SJCRH30 (cell line): ENCODE measurements around the gene FAM98C. TPM values are rescaled to one million over a fixed set of nuclear protein-coding genes. Genes with fewer than 3 reads are reported as not detected.

Source experiments
- DNase-seq, 2 experiments: peaks; one replicate each; pipeline ENCODE4 v3.0.0-alpha.2; 2015 to 2020
- H3K27ac ChIP-seq: fragments of 250-450 bp; sonication (Bioruptor Pico); 2 replicates; pipeline ENCODE4 v1.5.1; 2020; ENCODE audit warnings: mild to moderate bottlenecking, moderate library complexity
- H3K27me3 ChIP-seq: fragments of 250-450 bp; sonication (Bioruptor Pico); 2 replicates; pipeline ENCODE4 v1.5.1; 2020; ENCODE audit warnings: mild to moderate bottlenecking, moderate library complexity
- H3K36me3 ChIP-seq: fragments of 250-450 bp; sonication (Bioruptor Pico); 2 replicates; pipeline ENCODE4 v1.5.1; 2020; ENCODE audit warnings: mild to moderate bottlenecking, moderate library complexity
- H3K4me1 ChIP-seq: fragments of 250-450 bp; sonication (Bioruptor Pico); 2 replicates; pipeline ENCODE4 v1.5.1; 2020; ENCODE audit warnings: mild to moderate bottlenecking, moderate library complexity
- H3K4me3 ChIP-seq: fragments of 250-450 bp; sonication (Bioruptor Pico); 2 replicates; pipeline ENCODE4 v1.5.1; 2020; ENCODE audit warnings: mild to moderate bottlenecking, moderate library complexity
- H3K9me3 ChIP-seq: fragments of 250-450 bp; sonication (Bioruptor Pico); replicated peaks from 2 replicates; pipeline ENCODE4 v1.5.1; 2020; ENCODE audit warnings: mild to moderate bottlenecking, moderate library complexity
- total RNA-seq: library from RNA; depleted of rRNA; stranded (reverse); fragments of >200 nt; shearing (Covaris generic); gene quantifications from 2 replicates; pipeline ENCODE4 v1.2.3, GENCODE V29; 2014

The FAM98C gene
- total RNA-seq, 1 experiment from 2014 or later: 4.6 TPM

DNA sequence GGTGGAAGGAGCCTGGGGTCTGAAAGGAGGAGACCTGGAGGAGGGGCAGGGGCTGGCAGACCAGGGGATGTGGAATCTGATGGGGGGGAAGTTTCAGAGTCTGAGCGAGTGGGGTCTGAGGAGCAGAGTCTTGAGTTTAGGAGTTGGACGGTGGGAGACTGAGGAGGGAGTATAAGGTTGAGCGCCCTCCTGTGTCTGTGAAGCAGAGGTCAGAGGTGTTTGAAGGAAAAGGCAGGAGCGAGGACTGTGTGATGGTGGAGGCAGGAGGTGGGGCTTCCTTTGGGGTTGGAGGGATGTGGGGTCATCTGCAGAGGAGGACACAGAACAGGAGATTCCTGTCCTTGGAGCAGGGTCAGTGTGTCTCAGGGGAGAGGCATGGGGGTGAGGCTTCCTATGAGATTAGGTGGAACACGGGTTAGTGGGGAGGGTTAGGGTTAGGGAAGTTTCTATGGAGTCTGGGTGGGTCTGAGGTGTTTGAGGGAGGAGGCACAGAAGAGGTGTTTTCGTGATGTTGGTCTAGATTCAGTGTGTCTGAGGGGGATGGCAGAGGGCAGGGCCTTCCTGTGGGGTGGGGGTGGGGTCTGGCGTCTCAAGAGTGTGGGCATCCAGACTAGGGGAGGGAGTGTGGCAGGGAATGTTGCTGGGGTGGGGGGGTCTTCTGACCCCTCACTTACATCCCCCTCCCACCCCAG is 38.9 kb downstream of the FAM98C start:
- Histone ChIP-seq H3K4me1 (no peaks in the 10 kb centered on the region), H3K36me3 (peaks cover 43% of the 10 kb centered on the region), H3K27ac (no peak overlapping the region), H3K27me3 (no peaks in the 10 kb centered on the region), H3K4me3 (no peak overlapping the region), H3K9me3 (no peaks in the 10 kb centered on the region)
- DNase-seq: no peak

DNA sequence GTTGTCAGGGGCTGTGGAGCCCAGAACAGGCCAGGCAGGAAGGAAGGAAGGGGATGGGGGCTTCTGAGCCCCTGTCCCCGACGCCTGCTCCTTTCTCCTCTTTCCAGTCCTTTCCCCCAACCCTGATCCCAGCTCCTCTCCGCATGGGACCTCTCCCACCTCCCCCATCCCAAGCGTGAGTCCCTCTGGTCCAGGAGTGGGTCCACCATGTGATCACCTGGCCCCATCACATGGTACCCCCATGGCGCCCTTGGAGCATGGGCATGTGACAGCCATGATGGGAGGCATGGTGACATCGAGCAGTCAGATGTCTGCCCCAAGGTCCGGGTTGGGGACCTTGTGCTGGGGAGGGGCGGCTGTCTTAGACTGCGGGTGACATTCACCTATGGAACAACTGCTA is 39.8 kb downstream of the FAM98C start:
- Histone ChIP-seq H3K9me3 (no peaks in the 10 kb centered on the region), H3K27me3 (no peaks in the 10 kb centered on the region), H3K4me1 (no peaks in the 10 kb centered on the region), H3K27ac (no peak overlapping the region), H3K36me3 (peaks cover 42% of the 10 kb centered on the region), H3K4me3 (no peak overlapping the region)
- DNase-seq: no peak

DNA sequence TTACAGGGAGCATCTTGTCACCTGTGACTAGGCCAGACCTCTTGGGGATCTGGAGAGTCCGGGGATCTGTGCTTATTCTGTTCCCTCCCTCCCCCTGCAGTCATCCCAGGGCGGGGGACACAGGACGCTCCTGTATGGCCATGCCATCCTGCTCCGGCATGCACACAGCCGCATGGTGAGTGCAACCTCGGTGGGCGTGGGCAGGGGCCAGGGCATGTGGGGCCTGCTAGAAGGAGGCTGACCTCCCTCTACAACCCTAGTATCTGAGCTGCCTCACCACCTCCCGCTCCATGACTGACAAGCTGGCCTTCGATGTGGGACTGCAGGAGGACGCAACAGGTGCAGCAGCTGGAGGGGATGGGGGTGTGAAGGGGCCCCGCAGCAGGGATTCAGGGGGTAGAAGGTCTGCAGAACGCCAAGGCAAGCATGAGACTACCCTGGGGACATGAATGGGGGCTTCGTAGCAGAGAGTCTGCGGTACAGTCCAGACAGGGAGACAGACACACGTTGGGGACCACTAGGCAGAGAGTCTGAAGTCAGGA is 40.6 kb downstream of the FAM98C start:
- Histone ChIP-seq H3K4me3 (no peak overlapping the region), H3K27ac (no peak overlapping the region), H3K9me3 (no peaks in the 10 kb centered on the region), H3K4me1 (no peaks in the 10 kb centered on the region), H3K36me3 (peaks cover 45% of the 10 kb centered on the region), H3K27me3 (no peaks in the 10 kb centered on the region)
- DNase-seq: peak in 1 of 2 experiments; percentile 22

DNA sequence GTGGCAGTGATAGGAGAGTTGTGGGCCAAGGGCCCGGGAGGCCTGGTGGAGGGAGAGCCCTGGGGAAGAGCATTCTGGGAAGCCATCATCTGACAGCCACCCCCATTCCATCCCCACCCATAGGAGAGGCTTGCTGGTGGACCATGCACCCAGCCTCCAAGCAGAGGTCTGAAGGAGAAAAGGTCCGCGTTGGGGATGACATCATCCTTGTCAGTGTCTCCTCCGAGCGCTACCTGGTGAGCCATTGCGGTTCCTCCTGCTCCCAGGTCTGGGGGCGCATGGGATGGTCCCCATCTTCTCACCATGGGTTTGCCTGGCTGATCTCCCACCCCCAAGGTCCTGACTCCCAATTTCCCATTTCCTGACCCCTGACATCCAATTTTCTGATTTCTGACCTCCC is 41.1 kb downstream of the FAM98C start:
- Histone ChIP-seq H3K27ac (no peak overlapping the region), H3K36me3 (peaks cover 47% of the 10 kb centered on the region), H3K4me1 (no peaks in the 10 kb centered on the region), H3K4me3 (no peak overlapping the region), H3K27me3 (no peaks in the 10 kb centered on the region), H3K9me3 (no peaks in the 10 kb centered on the region)
- no peak for DNase-seq

DNA sequence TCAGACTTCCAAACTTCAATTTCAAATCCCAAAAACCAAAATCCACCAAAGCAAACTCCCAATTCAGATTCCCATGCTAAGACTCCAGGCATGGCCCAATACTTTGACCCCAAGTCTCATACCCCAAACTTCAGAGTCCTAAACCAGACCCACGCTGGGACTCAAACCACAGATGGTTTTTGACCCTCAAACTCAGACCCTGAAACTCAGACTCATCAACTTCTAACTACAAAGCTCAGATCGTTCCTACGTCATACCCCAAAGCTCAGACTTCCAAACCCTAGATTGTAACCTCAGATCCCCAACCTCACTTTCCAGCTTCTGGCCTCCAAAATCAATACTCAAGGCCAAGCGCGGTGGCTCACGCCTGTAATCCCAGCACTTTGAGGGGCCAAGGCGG is 42.5 kb downstream of the FAM98C start:
- H3K27ac ChIP-seq: no peak overlapping the region
- peaks cover 60% of the 10 kb centered on the region for H3K36me3 ChIP-seq
- no peaks in the 10 kb centered on the region for H3K4me1 ChIP-seq
- no peaks in the 10 kb centered on the region for H3K9me3 ChIP-seq
- no peaks in the 10 kb centered on the region for H3K27me3 ChIP-seq
- no peak for DNase-seq
- no peak overlapping the region for H3K4me3 ChIP-seq

DNA sequence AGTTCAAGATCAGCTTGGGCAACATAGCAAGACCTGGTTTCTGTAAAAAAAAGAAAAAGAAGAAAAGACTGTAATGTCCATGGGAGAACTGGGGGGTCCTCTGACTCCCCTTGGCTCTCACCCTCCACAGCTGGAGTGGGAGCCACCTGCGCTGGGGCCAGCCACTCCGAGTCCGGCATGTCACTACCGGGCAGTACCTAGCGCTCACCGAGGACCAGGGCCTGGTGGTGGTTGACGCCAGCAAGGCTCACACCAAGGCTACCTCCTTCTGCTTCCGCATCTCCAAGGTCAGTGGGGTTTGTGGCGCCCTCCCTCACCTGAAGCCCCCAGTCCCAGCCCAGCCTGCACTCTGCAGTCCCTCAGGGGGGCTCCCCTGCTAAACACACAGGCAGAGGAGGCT is 45.3 kb downstream of the FAM98C start:
- H3K4me1 ChIP-seq: no peaks in the 10 kb centered on the region
- peaks cover 81% of the 10 kb centered on the region for H3K36me3 ChIP-seq
- DNase-seq: no peak
- no peak overlapping the region for H3K27ac ChIP-seq
- H3K27me3 ChIP-seq: no peaks in the 10 kb centered on the region
- no peaks in the 10 kb centered on the region for H3K9me3 ChIP-seq
- H3K4me3 ChIP-seq: no peak overlapping the region

DNA sequence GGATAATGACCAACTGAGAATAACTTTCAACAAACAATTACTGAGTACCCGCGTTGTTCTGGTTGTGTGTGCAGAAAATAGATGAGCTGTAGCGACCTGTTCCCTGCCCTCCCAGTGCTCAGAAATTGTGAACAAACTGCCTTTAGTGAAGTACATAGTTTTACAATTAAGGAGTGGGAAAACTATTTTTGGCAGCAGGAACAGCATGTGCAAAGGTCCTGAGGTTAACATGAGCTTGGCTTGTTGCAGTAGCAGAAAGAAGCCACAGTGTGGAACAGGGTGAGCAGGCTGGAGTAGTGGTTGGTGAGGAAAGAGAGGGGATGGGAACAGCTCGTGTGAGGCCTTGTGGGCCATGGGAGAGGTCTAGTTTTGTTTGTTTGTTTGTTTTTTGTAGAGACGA is 46.6 kb downstream of the FAM98C start:
- no peak overlapping the region for H3K4me3 ChIP-seq
- H3K27me3 ChIP-seq: no peaks in the 10 kb centered on the region
- no peak overlapping the region for H3K27ac ChIP-seq
- H3K36me3 ChIP-seq: peaks cover 82% of the 10 kb centered on the region
- no peaks in the 10 kb centered on the region for H3K9me3 ChIP-seq
- H3K4me1 ChIP-seq: no peaks in the 10 kb centered on the region
- no peak for DNase-seq

DNA sequence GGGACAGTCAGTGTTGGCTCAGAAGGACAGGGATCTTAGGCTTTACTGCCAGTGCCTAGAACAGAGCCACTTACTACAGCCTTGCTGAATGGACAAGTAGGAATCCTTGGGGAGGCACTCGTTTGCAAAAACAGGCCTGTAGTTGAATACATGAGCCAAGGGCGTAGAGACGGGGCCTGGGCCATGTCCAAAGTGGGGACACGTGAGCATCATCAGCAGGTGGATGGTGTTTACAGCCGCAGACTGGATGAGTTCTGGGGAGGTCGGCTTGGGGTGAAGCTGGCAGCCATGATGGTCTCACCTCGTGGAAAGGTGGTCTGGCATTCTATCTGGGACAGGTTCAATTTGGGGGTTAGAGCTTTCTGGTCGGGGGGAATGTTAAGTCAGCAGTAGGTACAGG is 48.1 kb downstream of the FAM98C start:
- DNase-seq: no peak
- no peaks in the 10 kb centered on the region for H3K4me1 ChIP-seq
- H3K4me3 ChIP-seq: no peak overlapping the region
- H3K27ac ChIP-seq: no peak overlapping the region
- H3K9me3 ChIP-seq: no peaks in the 10 kb centered on the region
- peaks cover 82% of the 10 kb centered on the region for H3K36me3 ChIP-seq
- no peaks in the 10 kb centered on the region for H3K27me3 ChIP-seq

DNA sequence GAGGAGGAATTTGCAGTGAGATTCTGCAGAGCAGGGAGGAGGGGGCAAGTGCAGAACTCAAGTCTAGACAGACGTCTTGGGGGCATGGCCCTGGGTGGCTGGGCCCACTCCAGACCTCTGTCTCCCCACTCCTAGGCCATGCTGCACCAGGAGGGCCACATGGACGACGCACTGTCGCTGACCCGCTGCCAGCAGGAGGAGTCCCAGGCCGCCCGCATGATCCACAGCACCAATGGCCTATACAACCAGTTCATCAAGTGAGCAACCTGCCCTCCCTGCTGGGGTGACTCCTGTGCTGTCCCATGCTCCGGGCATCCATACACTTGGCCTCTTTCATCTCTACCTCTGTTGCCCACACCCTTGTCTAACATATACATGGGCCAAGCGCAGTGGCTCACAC is 48.7 kb downstream of the FAM98C start:
- peaks cover 83% of the 10 kb centered on the region for H3K36me3 ChIP-seq
- no peaks in the 10 kb centered on the region for H3K9me3 ChIP-seq

DNA sequence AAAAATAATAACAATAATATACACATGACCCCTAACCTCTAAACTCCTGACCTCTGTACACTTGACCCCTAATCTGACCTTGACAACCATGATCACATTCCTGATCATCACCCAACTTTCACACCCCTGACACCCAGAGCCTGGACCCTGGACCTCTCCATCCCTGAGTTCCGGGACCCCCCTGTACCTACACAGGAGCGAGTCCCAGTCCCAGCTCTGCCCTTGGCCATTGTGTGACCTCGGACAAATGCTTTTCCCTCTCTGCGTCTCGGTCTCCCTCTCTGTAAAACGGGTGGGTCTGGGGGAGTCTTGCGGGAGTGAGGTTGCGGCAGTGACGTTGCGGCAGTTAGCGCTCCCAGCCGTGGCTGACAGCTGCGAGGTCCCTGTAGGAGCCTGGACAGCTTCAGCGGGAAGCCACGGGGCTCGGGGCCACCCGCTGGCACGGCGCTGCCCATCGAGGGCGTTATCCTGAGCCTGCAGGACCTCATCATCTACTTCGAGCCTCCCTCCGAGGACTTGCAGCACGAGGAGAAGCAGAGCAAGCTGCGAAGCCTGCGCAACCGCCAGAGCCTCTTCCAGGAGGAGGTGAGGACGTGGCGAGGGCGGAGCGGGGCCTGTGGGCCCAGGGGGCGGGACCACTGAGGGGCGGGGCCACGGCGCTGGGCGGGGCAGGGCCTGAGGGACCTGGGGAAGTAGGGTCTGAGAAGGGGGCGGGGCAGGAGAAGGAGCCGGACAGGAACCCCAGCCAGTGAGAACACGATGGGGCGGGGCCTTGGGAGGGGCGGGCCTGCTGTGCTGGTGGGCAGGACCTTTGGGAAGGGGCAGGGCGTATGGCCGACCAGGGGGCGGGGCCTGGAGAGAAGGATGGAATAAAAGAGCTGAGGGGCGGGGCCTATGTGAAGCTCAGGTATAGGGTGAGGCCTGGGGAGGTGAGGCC is 49.8 kb downstream of the FAM98C start:
- H3K27me3 ChIP-seq: no peaks in the 10 kb centered on the region
- DNase-seq: peak; percentile 74 to 86
- no peaks in the 10 kb centered on the region for H3K9me3 ChIP-seq
- H3K36me3 ChIP-seq: peaks cover 83% of the 10 kb centered on the region
- no peak overlapping the region for H3K4me3 ChIP-seq
- no peak overlapping the region for H3K27ac ChIP-seq
- no peaks in the 10 kb centered on the region for H3K4me1 ChIP-seq

More for the DNA sequence above, 48.7 kb downstream of the FAM98C start:
- Histone ChIP-seq H3K4me3 (no peak overlapping the region), H3K27ac (no peak overlapping the region), H3K27me3 (no peaks in the 10 kb centered on the region), H3K4me1 (no peaks in the 10 kb centered on the region)
- no peak for DNase-seq

DNA sequence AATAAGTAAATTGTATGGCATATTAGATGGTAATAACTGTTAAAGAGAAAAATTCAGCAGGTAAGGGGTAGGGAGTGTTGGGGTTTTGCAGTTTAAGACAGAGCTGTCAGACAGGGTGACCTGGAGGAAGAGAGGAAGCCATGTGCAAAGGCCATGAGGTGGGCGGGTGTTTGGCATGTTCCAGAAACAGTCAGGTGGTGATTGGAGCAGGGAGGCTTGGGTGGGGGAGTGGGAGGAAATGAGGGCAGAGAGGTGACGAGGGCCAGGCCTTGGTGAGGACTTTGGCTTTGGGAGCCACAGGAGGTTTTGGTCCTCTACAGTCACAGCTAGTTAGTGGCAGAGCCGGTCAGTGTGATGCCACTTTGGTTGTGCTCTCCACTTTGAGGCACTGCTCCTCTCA is 50.7 kb downstream of the FAM98C start:
- Histone ChIP-seq H3K4me3 (no peak overlapping the region), H3K27ac (no peak overlapping the region), H3K9me3 (no peaks in the 10 kb centered on the region), H3K4me1 (no peaks in the 10 kb centered on the region), H3K27me3 (no peaks in the 10 kb centered on the region), H3K36me3 (peaks cover 89% of the 10 kb centered on the region)
- DNase-seq: no peak

DNA sequence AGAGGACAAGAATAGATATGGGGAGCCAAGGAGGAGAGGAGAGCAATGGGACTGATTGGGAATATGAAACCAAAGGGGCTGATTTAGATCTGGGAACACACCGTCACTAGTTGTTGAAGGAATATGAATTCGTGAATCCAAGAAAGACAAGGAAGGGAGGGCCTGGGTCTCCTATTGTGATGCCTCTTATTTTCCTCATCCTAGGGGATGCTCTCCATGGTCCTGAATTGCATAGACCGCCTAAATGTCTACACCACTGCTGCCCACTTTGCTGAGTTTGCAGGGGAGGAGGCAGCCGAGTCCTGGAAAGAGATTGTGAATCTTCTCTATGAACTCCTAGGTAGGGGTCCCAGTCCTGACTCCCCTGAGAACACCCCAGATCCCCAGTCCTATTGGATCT is 52.1 kb downstream of the FAM98C start:
- Histone ChIP-seq H3K27me3 (no peaks in the 10 kb centered on the region), H3K4me3 (no peak overlapping the region), H3K4me1 (no peaks in the 10 kb centered on the region), H3K9me3 (no peaks in the 10 kb centered on the region), H3K27ac (no peak overlapping the region), H3K36me3 (peaks cover 89% of the 10 kb centered on the region)
- peak in 1 of 2 experiments; percentile 57 for DNase-seq

DNA sequence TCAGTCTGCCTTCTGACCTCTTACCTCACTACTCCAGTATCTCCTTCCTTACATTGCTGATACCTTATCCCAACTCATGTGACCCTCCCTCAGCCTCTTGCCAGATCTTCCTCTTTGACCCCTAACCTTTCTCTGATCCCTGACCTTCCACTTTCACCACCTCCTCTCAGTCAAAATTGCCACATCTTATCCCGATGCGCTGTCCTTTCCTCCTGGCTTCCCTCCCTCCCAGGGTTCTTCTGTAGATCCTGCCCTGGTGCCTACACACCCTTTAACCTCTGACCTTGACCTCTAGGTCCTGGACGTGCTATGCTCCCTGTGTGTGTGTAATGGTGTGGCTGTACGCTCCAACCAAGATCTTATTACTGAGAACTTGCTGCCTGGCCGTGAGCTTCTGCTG is 54.3 kb downstream of the FAM98C start:
- H3K36me3 ChIP-seq: peaks cover 86% of the 10 kb centered on the region
- H3K4me1 ChIP-seq: no peaks in the 10 kb centered on the region
- no peaks in the 10 kb centered on the region for H3K9me3 ChIP-seq
- no peak overlapping the region for H3K4me3 ChIP-seq
- no peak overlapping the region for H3K27ac ChIP-seq
- H3K27me3 ChIP-seq: no peaks in the 10 kb centered on the region
- no peak for DNase-seq

DNA sequence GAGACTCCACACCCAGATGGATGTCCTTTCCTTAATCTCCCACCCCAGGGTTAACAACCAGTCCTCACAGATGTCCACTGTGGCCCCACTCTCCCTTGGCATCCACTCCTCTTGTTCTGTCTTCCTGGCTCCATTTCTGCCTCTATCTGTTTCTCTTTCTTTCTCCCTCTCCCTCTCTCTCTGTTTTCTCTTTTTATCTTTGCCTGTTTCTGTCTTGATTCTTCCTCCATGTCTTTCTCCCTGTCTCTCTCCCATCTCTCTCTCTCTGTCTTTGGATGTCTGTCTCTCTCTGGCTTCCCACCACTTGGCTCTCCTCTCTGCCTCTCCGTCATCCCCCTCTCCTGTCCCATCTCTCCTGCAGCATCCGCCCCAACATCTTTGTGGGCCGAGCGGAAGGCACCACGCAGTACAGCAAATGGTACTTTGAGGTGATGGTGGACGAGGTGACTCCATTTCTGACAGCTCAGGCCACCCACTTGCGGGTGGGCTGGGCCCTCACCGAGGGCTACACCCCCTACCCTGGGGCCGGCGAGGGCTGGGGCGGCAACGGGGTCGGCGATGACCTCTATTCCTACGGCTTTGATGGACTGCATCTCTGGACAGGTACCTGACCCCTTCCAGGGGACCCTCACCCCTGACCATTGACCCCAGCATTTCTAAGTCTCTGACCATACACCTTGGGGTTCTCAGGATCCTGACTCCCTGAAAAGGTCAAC is 55.0 kb downstream of the FAM98C start:
- no peaks in the 10 kb centered on the region for H3K27me3 ChIP-seq
- H3K27ac ChIP-seq: no peak overlapping the region
- DNase-seq: no peak
- no peaks in the 10 kb centered on the region for H3K9me3 ChIP-seq
- H3K4me1 ChIP-seq: no peaks in the 10 kb centered on the region
- peaks cover 84% of the 10 kb centered on the region for H3K36me3 ChIP-seq
- H3K4me3 ChIP-seq: no peak overlapping the region
